ENCODE measurements around the gene MAN2A2. TPM values are rescaled to one million over a fixed set of nuclear protein-coding genes. Genes with fewer than 3 reads are reported as not detected.

MAN2A2 gene
- total and polyA plus RNA-seq, 2 donors (not counting 3 experiments of a cell fraction or from before 2014, with no cell fraction given), result 60.9 to 77.7 TPM

GRCh38 chr15:90946538-90946937 is 43.4 kb downstream of the MAN2A2 start:
- intact Hi-C loops (cut with micrococcal nuclease) (no loop called here), dilution Hi-C loops (cut with MboI; ENCODE audit: extremely low pct_ligation_motif_present, low sequenced_read_pairs) (no loop called here)
- H3K79me2 ChIP-seq (ENCODE audit: control insufficient read depth, insufficient read depth, low read length), result no peaks in the 10 kb centered on the region
- peaks cover 10% of the 10 kb centered on the region for H3K4me1 ChIP-seq (ENCODE audit: control insufficient read depth, extremely low read depth, insufficient read depth, low read length)
- no peak overlapping the region for H3K4me3 ChIP-seq (replicated peaks in 1 of 3; ENCODE audit: insufficient read depth in 1 of 3, low read depth in 1 of 3, low read length in 3 of 3)
- H3K27me3 ChIP-seq (ENCODE audit: control insufficient read depth in 2 of 2, insufficient read depth in 2 of 2, low read length in 2 of 2), result no peaks in the 10 kb centered on the region
- H4K20me1 ChIP-seq (replicated peaks; ENCODE audit: control insufficient read depth, extremely low read depth, insufficient read depth, low read length), result no peaks in the 10 kb centered on the region
- TF ChIP-seq FOS (IDR thresholded peaks at IDR 0.05; ENCODE audit: borderline replicate concordance, insufficient read depth, low read length), result no peak
- no peak for TF ChIP-seq POLR2AphosphoS5 (IDR thresholded peaks at IDR 0.05; ENCODE audit: insufficient read depth, low read depth, low read length)
- no peaks in the 10 kb centered on the region for H3K9me3 ChIP-seq (replicated peaks; ENCODE audit: control insufficient read depth, insufficient read depth, low read length)
- no peak overlapping the region for H3K9ac ChIP-seq (replicated peaks; ENCODE audit: extremely low read depth, insufficient read depth, low read length)
- H3K4me2 ChIP-seq (ENCODE audit: insufficient read depth, low read length), result no peak overlapping the region
- BruUV-seq (replicated peaks), result no TSS peak
- ChIA-PET CTCF (interaction anchor here (0.6 to 2.8 kb wide), 5 partner anchors 9 to 103 kb away, joined by 3 to 24 read pairs (median 4); partner anchors contain the start of genes RCCD1 and UNC45A), POLR2A (no interaction called here)
- H3K27ac ChIP-seq (ENCODE audit: insufficient read depth, low read depth, low read length), result no peak overlapping the region
- DNase-seq (ENCODE audit: low read depth, low spot score), result no peak
- H3K36me3 ChIP-seq (ENCODE audit: control insufficient read depth in 2 of 2, extremely low read depth in 1 of 2, insufficient read depth in 2 of 2, low read length in 2 of 2), result peaks cover 22 to 62% of the 10 kb centered on the region in 2 experiments
- no peak for FAIRE-seq
- no peak overlapping the region for H2AFZ ChIP-seq (ENCODE audit: low read depth, low read length)
- H3K9me1 ChIP-seq (replicated peaks; ENCODE audit: control insufficient read depth, extremely low read depth, insufficient read depth, low read length), result no peaks in the 10 kb centered on the region

DNA sequence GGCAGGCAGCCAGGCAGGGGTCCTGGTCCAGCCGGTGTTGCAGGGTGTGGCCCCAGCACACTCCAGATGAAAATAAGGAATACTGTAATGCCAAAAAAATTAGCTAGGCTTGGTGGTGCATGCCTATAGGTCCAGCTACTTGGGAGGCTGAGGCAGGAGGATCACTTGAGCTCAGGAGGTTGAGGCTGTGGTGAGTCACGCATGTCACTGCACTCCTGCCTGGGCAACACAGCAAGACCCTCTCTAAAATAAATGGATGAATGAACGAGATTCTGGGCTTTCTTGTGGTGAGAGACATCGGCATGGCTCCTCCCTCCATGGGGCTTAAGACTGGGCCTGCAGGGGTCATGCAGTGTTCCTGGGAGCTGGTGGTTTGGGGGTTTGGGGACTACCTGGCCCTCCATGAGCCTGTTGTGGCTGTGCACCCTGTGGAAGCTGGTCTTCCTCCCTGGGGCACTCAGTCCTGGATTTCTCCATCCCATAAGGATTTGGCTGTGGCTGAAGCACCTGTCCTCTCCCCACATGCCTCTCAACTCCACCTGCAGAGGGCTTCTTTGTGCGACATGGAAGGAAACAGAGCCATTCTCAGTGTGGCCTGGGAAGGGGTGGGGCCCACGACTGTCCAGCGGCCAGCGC is 44.0 kb downstream of the MAN2A2 start:
- intact Hi-C loops (cut with micrococcal nuclease) (no loop called here), dilution Hi-C loops (cut with MboI; ENCODE audit: extremely low pct_ligation_motif_present, low sequenced_read_pairs) (no loop called here)
- DNase-seq (ENCODE audit: low read depth, low spot score), result no peak
- ChIA-PET CTCF (interaction anchor here (1.0 to 2.8 kb wide), 4 partner anchors 10 to 102 kb away, joined by 3 to 24 read pairs (median 4); partner anchors contain the start of gene UNC45A), POLR2A (no interaction called here)
- BruUV-seq (replicated peaks), result no TSS peak
- no peak overlapping the region for H3K4me3 ChIP-seq (replicated peaks in 1 of 3; ENCODE audit: insufficient read depth in 1 of 3, low read depth in 1 of 3, low read length in 3 of 3)
- no peaks in the 10 kb centered on the region for H4K20me1 ChIP-seq (replicated peaks; ENCODE audit: control insufficient read depth, extremely low read depth, insufficient read depth, low read length)
- H3K4me2 ChIP-seq (ENCODE audit: insufficient read depth, low read length), result no peak overlapping the region
- H3K4me1 ChIP-seq (ENCODE audit: control insufficient read depth, extremely low read depth, insufficient read depth, low read length), result peaks cover 10% of the 10 kb centered on the region
- H3K79me2 ChIP-seq (ENCODE audit: control insufficient read depth, insufficient read depth, low read length), result no peaks in the 10 kb centered on the region
- H2AFZ ChIP-seq (ENCODE audit: low read depth, low read length), result no peak overlapping the region
- no peaks in the 10 kb centered on the region for H3K9me3 ChIP-seq (replicated peaks; ENCODE audit: control insufficient read depth, insufficient read depth, low read length)
- H3K9ac ChIP-seq (replicated peaks; ENCODE audit: extremely low read depth, insufficient read depth, low read length), result no peak overlapping the region
- no peak overlapping the region for H3K27ac ChIP-seq (ENCODE audit: insufficient read depth, low read depth, low read length)
- no peaks in the 10 kb centered on the region for H3K27me3 ChIP-seq (ENCODE audit: control insufficient read depth in 2 of 2, insufficient read depth in 2 of 2, low read length in 2 of 2)
- peaks cover 22 to 65% of the 10 kb centered on the region in 2 experiments for H3K36me3 ChIP-seq (ENCODE audit: control insufficient read depth in 2 of 2, extremely low read depth in 1 of 2, insufficient read depth in 2 of 2, low read length in 2 of 2)
- no peak for FAIRE-seq
- TF ChIP-seq GATA2 (IDR thresholded peaks at IDR 0.05; ENCODE audit: insufficient read depth, insufficient read length, low read depth, low read length), result no peak
- TF ChIP-seq JUN (IDR thresholded peaks at IDR 0.05; ENCODE audit: borderline replicate concordance, insufficient read depth, insufficient read length, low read depth), result no peak
- TF ChIP-seq MYC (IDR thresholded peaks at IDR 0.05; ENCODE audit: low read depth, low read length), result no peak
- no peak for TF ChIP-seq FOS (IDR thresholded peaks at IDR 0.05; ENCODE audit: borderline replicate concordance, insufficient read depth, low read length)
- no peak for TF ChIP-seq POLR2A (IDR thresholded peaks at IDR 0.05; ENCODE audit: low read depth, low read length)
- TF ChIP-seq CTCF (IDR thresholded peaks at IDR 0.05; ENCODE audit: extremely low read depth in 1 of 2, insufficient read depth in 1 of 2, low read depth in 1 of 2, low read length in 2 of 2), result no peak
- TF ChIP-seq POLR2AphosphoS5 (IDR thresholded peaks at IDR 0.05; ENCODE audit: insufficient read depth, low read depth, low read length), result no peak
- TF ChIP-seq EZH2 (IDR thresholded peaks at IDR 0.05; ENCODE audit: borderline replicate concordance, low read depth, low read length, severe bottlenecking), result no peak
- no peak for TF ChIP-seq MAX (IDR thresholded peaks at IDR 0.05; ENCODE audit: insufficient read depth, insufficient read length)
- no peaks in the 10 kb centered on the region for H3K9me1 ChIP-seq (replicated peaks; ENCODE audit: control insufficient read depth, extremely low read depth, insufficient read depth, low read length)
